Osteoblast (primary cell): Measurements from ENCODE around the gene AMMECR1. TPM values are rescaled to one million over a fixed set of nuclear protein-coding genes. Genes with fewer than 3 reads are reported as not detected.

ENCODE experiments used
- DNase-seq: peaks from one replicate; pipeline ENCODE4 v3.0.0; 2011; ENCODE audit warnings: low spot score, mixed read lengths; ENCODE audit not compliant: insufficient read length; ENCODE audit errors: missing footprints
- H2AFZ ChIP-seq: 2 replicates; pipeline ENCODE4 v1.6.0; 2011; ENCODE audit warnings: mild to moderate bottlenecking, low read length
- H3K27ac ChIP-seq: 2 replicates; pipeline ENCODE4 v1.5.1; 2011; ENCODE audit warnings: mild to moderate bottlenecking, low read depth, low read length, moderate library complexity
- H3K27me3 ChIP-seq: 2 replicates; pipeline ENCODE4 v1.6.0; 2012; ENCODE audit warnings: mild to moderate bottlenecking, control low read depth, inconsistent platforms, low read length, moderate library complexity; ENCODE audit not compliant: insufficient read depth
- H3K36me3 ChIP-seq: 2 replicates; pipeline ENCODE4 v1.5.1; 2011; ENCODE audit warnings: mild to moderate bottlenecking, low read length, control low read depth, moderate library complexity; ENCODE audit not compliant: insufficient read depth
- H3K4me1 ChIP-seq: 2 replicates; pipeline ENCODE4 v1.5.1; 2011; ENCODE audit warnings: mild to moderate bottlenecking, low read length, control low read depth, moderate library complexity; ENCODE audit not compliant: insufficient read depth
- H3K4me2 ChIP-seq: 2 replicates; pipeline ENCODE4 v1.6.0; 2011; ENCODE audit warnings: mild to moderate bottlenecking, low read length; ENCODE audit not compliant: insufficient read depth
- H3K4me3 ChIP-seq: fragments of 200-600 bp; sonication (generic); 3 replicates; pipeline ENCODE4 v1.5.1; 2012; ENCODE audit warnings: mild to moderate bottlenecking, low read length, inconsistent platforms; ENCODE audit not compliant: insufficient read depth
- H3K79me2 ChIP-seq: 2 replicates; pipeline ENCODE4 v1.6.0; 2012; ENCODE audit warnings: mild to moderate bottlenecking, low read length, control low read depth, inconsistent platforms; ENCODE audit not compliant: insufficient read depth
- H3K9me3 ChIP-seq: 2 replicates; pipeline ENCODE4 v1.5.1; 2011; ENCODE audit warnings: low read depth, low read length, control low read depth
- H4K20me1 ChIP-seq: 2 replicates; pipeline ENCODE4 v1.6.0; 2012; ENCODE audit warnings: mild to moderate bottlenecking, low read length, control low read depth; ENCODE audit not compliant: insufficient read depth
- CTCF ChIP-seq: IDR thresholded peaks from 2 replicates; pipeline ENCODE4 v1.5.1; 2011; ENCODE audit warnings: mild to moderate bottlenecking, low read depth, low read length, moderate library complexity; ENCODE audit errors: extremely low read depth
- total RNA-seq: library from RNA; depleted of rRNA; stranded (reverse); fragments of >200 nt; gene quantifications from 2 replicates; pipeline ENCODE4 v1.2.3, GENCODE V29; 2012

Gene AMMECR1
- total RNA-seq, 1 donor = 14.5 TPM

- no peaks in the 10 kb centered on the region for H3K79me2 ChIP-seq
- H3K4me1 ChIP-seq = peaks cover 7% of the 10 kb centered on the region
- no peak overlapping the region for H2AFZ ChIP-seq
- no peak overlapping the region for H3K27ac ChIP-seq
- no peaks in the 10 kb centered on the region for H3K27me3 ChIP-seq
- no peak overlapping the region for H3K4me2 ChIP-seq
- no peak overlapping the region for H3K4me3 ChIP-seq
- no peak for TF ChIP-seq CTCF
- peak; percentile 90 for DNase-seq
- no peaks in the 10 kb centered on the region for H3K36me3 ChIP-seq
- H4K20me1 ChIP-seq = peaks cover 11% of the 10 kb centered on the region
- no peaks in the 10 kb centered on the region for H3K9me3 ChIP-seq
Measured at GRCh38 chrX:110173192-110174175, 144.4 kb downstream of the AMMECR1 start.

GRCh38 chrX:110172215-110172614 is 145.7 kb downstream of the AMMECR1 start:
- no peak for DNase-seq
- Histone ChIP-seq H3K27me3 (peaks cover 3% of the 10 kb centered on the region), H3K4me1 (peaks cover 16% of the 10 kb centered on the region), H2AFZ (no peak overlapping the region), H3K9me3 (no peaks in the 10 kb centered on the region), H4K20me1 (peaks cover 11% of the 10 kb centered on the region), H3K36me3 (no peaks in the 10 kb centered on the region), H3K79me2 (no peaks in the 10 kb centered on the region), H3K4me2 (no peak overlapping the region), H3K27ac (no peak overlapping the region), H3K4me3 (no peak overlapping the region)
- TF ChIP-seq CTCF = no peak

- no peak overlapping the region for H2AFZ ChIP-seq
- H3K79me2 ChIP-seq = no peaks in the 10 kb centered on the region
- no peak for DNase-seq
- no peaks in the 10 kb centered on the region for H3K36me3 ChIP-seq
- H3K9me3 ChIP-seq = no peaks in the 10 kb centered on the region
- H3K27me3 ChIP-seq = peaks cover 3% of the 10 kb centered on the region
- no peak overlapping the region for H3K27ac ChIP-seq
- peaks cover 11% of the 10 kb centered on the region for H4K20me1 ChIP-seq
- H3K4me3 ChIP-seq = no peak overlapping the region
- peaks cover 16% of the 10 kb centered on the region for H3K4me1 ChIP-seq
- TF ChIP-seq CTCF = no peak
- H3K4me2 ChIP-seq = no peak overlapping the region
Measured at GRCh38 chrX:110171442-110171841, 146.4 kb downstream of the AMMECR1 start.

GRCh38 chrX:110170029-110170428 is 147.9 kb downstream of the AMMECR1 start:
- H4K20me1 ChIP-seq = peaks cover 5% of the 10 kb centered on the region
- H3K79me2 ChIP-seq = no peaks in the 10 kb centered on the region
- H2AFZ ChIP-seq = no peak overlapping the region
- H3K36me3 ChIP-seq = no peaks in the 10 kb centered on the region
- TF ChIP-seq CTCF = no peak
- H3K9me3 ChIP-seq = no peaks in the 10 kb centered on the region
- peaks cover 16% of the 10 kb centered on the region for H3K4me1 ChIP-seq
- H3K27me3 ChIP-seq = peaks cover 3% of the 10 kb centered on the region
- no peak overlapping the region for H3K27ac ChIP-seq
- H3K4me2 ChIP-seq = no peak overlapping the region
- no peak for DNase-seq
- no peak overlapping the region for H3K4me3 ChIP-seq
